Measurements from ENCODE around the gene KLHL10. TPM values are rescaled to one million over a fixed set of nuclear protein-coding genes. Genes with fewer than 3 reads are reported as not detected.

KLHL10 gene
- total and polyA plus RNA-seq, 2 experiments from 2014 or later, result 0.13 to 0.42 TPM

DNA sequence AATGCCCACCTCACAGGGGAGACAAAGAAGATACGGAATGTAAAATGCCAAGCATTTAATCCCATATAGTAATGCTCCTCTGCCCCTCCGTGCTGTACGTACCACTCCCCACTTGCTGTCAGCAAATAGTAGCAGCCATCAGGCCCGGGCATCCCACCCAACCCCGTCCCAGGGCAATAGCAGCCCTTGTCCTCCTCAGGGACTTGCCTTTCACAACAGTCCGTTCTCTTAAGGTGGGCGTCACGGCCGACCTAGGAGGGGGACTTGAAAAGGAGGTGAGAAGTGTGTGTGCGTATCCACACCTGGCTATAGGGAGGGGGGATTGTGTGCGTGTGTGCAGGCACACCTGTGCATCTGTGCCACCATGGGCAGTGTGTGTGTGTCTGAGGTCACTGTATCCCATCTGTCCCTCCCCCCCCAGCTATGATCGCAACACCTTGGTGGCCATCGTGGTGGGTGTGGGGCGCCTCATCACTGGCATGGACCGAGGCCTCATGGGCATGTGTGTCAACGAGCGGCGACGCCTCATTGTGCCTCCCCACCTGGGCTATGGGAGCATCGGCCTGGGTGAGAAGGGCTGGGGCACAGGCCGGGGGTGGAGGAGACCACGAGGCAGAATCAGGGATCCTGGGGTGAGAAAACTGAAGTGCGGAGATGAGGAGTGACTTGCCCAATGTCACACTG lies 20.8 kb upstream of the KLHL10 start:
- H3F3A ChIP-seq (replicated peaks; ENCODE audit: low read depth), result peaks cover 23% of the 10 kb centered on the region
- no peak overlapping the region for H3K4me2 ChIP-seq
- ATAC-seq (no peak), DNase-seq (ENCODE audit: low spot score) (no peak)
- no peaks in the 10 kb centered on the region; the same call in 1 of the 2 replicates for H4K20me1 ChIP-seq (replicated peaks; ENCODE audit: insufficient read depth)
- H3K4me1 Mint-ChIP-seq, result peaks cover 24% of the 10 kb centered on the region
- no peak overlapping the region for H3K4me3 ChIP-seq
- H3K36me3 ChIP-seq (ENCODE audit: insufficient read depth), result peaks cover 4% of the 10 kb centered on the region; the same call in 1 of the 2 replicates
- H3K27me3 ChIP-seq (ENCODE audit: insufficient read depth), result no peaks in the 10 kb centered on the region
- H3K9me3 Mint-ChIP-seq, result no peaks in the 10 kb centered on the region; the same call in 2 of the 3 replicates
- H3K27ac ChIP-seq (ENCODE audit: low read depth), result no peak overlapping the region
- peaks cover 37% of the 10 kb centered on the region for H3K36me3 Mint-ChIP-seq (ENCODE audit: low read depth)
- H3K9me2 ChIP-seq (ENCODE audit: insufficient read depth), result no peaks in the 10 kb centered on the region
- peaks cover 18% of the 10 kb centered on the region for H3K27me3 Mint-ChIP-seq (ENCODE audit: insufficient read depth, low read depth, poor library complexity)
- peaks cover 36% of the 10 kb centered on the region for H3K4me1 ChIP-seq (ENCODE audit: insufficient read depth)
- TF ChIP-seq ZNF331 (CRISPR knock-in tag; IDR thresholded peaks at IDR 0.05; ENCODE audit: low read depth), result no peak
- H3K27ac Mint-ChIP-seq, result peak overlapping the region; percentile 68; the same call in 1 of the 2 replicates
- H3K4me3 Mint-ChIP-seq, result no peak overlapping the region
- peaks cover 36% of the 10 kb centered on the region for H3K79me2 ChIP-seq (replicated peaks; ENCODE audit: insufficient read depth)
- no peak overlapping the region for H2AFZ ChIP-seq

DNA sequence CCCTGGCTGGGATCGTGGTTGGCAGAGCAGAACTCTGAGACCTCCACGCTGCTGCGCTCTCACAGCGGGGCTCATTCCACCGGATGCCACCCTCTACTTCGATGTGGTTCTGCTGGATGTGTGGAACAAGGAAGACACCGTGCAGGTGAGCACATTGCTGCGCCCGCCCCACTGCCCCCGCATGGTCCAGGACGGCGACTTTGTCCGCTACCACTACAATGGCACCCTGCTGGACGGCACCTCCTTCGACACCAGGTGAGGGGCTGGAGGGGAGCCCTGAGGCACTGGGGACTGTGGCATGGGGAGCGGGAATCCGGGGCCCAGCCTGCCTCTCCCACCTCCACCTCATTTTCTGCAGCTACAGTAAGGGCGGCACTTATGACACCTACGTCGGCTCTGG lies 19.6 kb upstream of the KLHL10 start:
- H3K27ac Mint-ChIP-seq, result no peak overlapping the region

More for the DNA sequence above, 19.6 kb upstream of the KLHL10 start:
- Histone ChIP-seq H3K4me1 (ENCODE audit: insufficient read depth) (peaks cover 36% of the 10 kb centered on the region), H3K27me3 (ENCODE audit: insufficient read depth) (no peaks in the 10 kb centered on the region), H3K27ac (ENCODE audit: low read depth) (no peak overlapping the region), H4K20me1 (replicated peaks; ENCODE audit: insufficient read depth) (no peaks in the 10 kb centered on the region; the same call in 1 of the 2 replicates), H2AFZ (no peak overlapping the region), H3K4me3 (no peak overlapping the region), H3K9me2 (ENCODE audit: insufficient read depth) (no peaks in the 10 kb centered on the region), H3K36me3 (ENCODE audit: insufficient read depth) (peaks cover 4% of the 10 kb centered on the region; the same call in 1 of the 2 replicates), H3K4me2 (no peak overlapping the region), H3K79me2 (replicated peaks; ENCODE audit: insufficient read depth) (peaks cover 36% of the 10 kb centered on the region), H3F3A (replicated peaks; ENCODE audit: low read depth) (peaks cover 18% of the 10 kb centered on the region)
- H3K36me3 Mint-ChIP-seq (ENCODE audit: low read depth), result peaks cover 46% of the 10 kb centered on the region
- no peak for TF ChIP-seq EZH2phosphoT487 (IDR thresholded peaks at IDR 0.05; ENCODE audit: unreplicated experiment)
- no peak for TF ChIP-seq CREB1 (CRISPR knock-in tag; IDR thresholded peaks at IDR 0.05; ENCODE audit: low read depth)
- TF ChIP-seq STAT1 (IDR thresholded peaks at IDR 0.05; ENCODE audit: unreplicated experiment), result no peak
- no peak for TF ChIP-seq EZH2 (IDR thresholded peaks at IDR 0.05; ENCODE audit: low read depth, unreplicated experiment)
- TF ChIP-seq, protein P1, sequence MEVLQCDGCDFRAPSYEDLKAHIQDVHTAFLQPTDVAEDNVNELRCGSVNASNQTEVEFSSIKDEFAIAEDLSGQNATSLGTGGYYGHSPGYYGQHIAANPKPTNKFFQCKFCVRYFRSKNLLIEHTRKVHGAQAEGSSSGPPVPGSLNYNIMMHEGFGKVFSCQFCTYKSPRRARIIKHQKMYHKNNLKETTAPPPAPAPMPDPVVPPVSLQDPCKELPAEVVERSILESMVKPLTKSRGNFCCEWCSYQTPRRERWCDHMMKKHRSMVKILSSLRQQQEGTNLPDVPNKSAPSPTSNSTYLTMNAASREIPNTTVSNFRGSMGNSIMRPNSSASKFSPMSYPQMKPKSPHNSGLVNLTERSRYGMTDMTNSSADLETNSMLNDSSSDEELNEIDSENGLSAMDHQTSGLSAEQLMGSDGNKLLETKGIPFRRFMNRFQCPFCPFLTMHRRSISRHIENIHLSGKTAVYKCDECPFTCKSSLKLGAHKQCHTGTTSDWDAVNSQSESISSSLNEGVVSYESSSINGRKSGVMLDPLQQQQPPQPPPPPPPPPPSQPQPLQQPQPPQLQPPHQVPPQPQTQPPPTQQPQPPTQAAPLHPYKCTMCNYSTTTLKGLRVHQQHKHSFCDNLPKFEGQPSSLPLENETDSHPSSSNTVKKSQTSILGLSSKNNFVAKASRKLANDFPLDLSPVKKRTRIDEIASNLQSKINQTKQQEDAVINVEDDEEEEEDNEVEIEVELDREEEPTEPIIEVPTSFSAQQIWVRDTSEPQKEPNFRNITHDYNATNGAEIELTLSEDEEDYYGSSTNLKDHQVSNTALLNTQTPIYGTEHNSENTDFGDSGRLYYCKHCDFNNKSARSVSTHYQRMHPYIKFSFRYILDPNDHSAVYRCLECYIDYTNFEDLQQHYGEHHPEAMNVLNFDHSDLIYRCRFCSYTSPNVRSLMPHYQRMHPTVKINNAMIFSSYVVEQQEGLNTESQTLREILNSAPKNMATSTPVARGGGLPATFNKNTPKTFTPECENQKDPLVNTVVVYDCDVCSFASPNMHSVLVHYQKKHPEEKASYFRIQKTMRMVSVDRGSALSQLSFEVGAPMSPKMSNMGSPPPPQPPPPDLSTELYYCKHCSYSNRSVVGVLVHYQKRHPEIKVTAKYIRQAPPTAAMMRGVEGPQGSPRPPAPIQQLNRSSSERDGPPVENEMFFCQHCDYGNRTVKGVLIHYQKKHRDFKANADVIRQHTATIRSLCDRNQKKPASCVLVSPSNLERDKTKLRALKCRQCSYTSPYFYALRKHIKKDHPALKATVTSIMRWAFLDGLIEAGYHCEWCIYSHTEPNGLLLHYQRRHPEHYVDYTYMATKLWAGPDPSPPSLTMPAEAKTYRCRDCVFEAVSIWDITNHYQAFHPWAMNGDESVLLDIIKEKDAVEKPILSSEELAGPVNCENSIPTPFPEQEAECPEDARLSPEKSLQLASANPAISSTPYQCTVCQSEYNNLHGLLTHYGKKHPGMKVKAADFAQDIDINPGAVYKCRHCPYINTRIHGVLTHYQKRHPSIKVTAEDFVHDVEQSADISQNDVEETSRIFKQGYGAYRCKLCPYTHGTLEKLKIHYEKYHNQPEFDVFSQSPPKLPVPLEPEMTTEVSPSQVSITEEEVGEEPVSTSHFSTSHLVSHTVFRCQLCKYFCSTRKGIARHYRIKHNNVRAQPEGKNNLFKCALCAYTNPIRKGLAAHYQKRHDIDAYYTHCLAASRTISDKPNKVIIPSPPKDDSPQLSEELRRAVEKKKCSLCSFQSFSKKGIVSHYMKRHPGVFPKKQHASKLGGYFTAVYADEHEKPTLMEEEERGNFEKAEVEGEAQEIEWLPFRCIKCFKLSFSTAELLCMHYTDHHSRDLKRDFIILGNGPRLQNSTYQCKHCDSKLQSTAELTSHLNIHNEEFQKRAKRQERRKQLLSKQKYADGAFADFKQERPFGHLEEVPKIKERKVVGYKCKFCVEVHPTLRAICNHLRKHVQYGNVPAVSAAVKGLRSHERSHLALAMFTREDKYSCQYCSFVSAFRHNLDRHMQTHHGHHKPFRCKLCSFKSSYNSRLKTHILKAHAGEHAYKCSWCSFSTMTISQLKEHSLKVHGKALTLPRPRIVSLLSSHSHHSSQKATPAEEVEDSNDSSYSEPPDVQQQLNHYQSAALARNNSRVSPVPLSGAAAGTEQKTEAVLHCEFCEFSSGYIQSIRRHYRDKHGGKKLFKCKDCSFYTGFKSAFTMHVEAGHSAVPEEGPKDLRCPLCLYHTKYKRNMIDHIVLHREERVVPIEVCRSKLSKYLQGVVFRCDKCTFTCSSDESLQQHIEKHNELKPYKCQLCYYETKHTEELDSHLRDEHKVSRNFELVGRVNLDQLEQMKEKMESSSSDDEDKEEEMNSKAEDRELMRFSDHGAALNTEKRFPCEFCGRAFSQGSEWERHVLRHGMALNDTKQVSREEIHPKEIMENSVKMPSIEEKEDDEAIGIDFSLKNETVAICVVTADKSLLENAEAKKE (CRISPR knock-in tag; IDR thresholded peaks at IDR 0.05), result no peak
- H3K4me1 Mint-ChIP-seq, result peaks cover 26% of the 10 kb centered on the region
- no peak for DNase-seq (ENCODE audit: low spot score)
- no peak for ATAC-seq
- peak overlapping the region; percentile 23; the same call in 1 of the 3 replicates for H3K4me3 Mint-ChIP-seq
- H3K9me3 Mint-ChIP-seq, result no peaks in the 10 kb centered on the region
- peaks cover 17% of the 10 kb centered on the region for H3K27me3 Mint-ChIP-seq (ENCODE audit: insufficient read depth, low read depth, poor library complexity)

All from GM23338 (cell line).